Pancreas (tissue), 10 donors: Measurements from ENCODE around the gene RANBP10. TPM values are rescaled to one million over a fixed set of nuclear protein-coding genes. Genes with fewer than 3 reads are reported as not detected.

Experiments
- ATAC-seq, 4 donors: fragments of 200-7000 bp; cut with Tn5 transposase; one replicate each; pipeline versions ENCODE4 v1.8.0 to v1.9.1; 2020; ENCODE audit warnings: mild to moderate bottlenecking in 4 of 4, moderate library complexity in 4 of 4
- DNase-seq, 6 donors: peaks; one replicate each; pipeline ENCODE4 v3.0.0-alpha.2; 2020
- FAIRE-seq: peaks from 2 replicates; lab custom pipeline; 2012; peaks lifted over from hg19 to GRCh38; lab: Jason Lieb, UNC
- H3K27ac ChIP-seq, 4 donors: fragments of 200-600 bp; sonication (generic); 1 replicate in 3 of 4; 2 replicates in 1 of 4; pipeline versions ENCODE4 v1.5.0 to v1.8.0; 2020
- H3K27me3 ChIP-seq, 4 donors: fragments of 200-600 bp; one replicate each; pipeline ENCODE4 v1.8.0; 2021
- H3K36me3 ChIP-seq, 3 donors: fragments of 200-600 bp; sonication (generic) in 1 of 3; one replicate each; pipeline versions ENCODE4 v1.5.0 to v1.8.0; 2020 to 2021
- H3K4me1 ChIP-seq, 3 donors: fragments of 200-600 bp; one replicate each; pipeline ENCODE4 v1.8.0; 2021
- H3K4me3 ChIP-seq, 4 donors: fragments of 200-600 bp; sonication (generic) in 2 of 4; one replicate each; pipeline versions ENCODE4 v1.5.0 to v1.8.0; 2020 to 2021
- H3K9me3 ChIP-seq, 4 donors: fragments of 200-600 bp; one replicate each; pipeline ENCODE4 v1.8.0; 2021
- CTCF ChIP-seq, 4 donors: fragments of 200-600 bp; sonication (generic) in 3 of 4; IDR thresholded peaks; one replicate each; pipeline versions ENCODE4 v1.5.0 to v1.8.0; 2021; ENCODE audit warnings: antibody characterized with exemption in 4 of 4
- WGBS, 2 donors: extraction: QIAGEN DNeasy Blood & Tissue Kit; methylation state at CpG; one replicate each; pipeline ENCODE4 v1.1.7; 2013; 5-methylcytosine and 5-hydroxymethylcytosine counted together
- intact Hi-C, 3 donors: fragments of 100-400 bp; cut with DNase I; formaldehyde crosslinking; loops; one replicate each; pipeline versions ENCODE4 v1.11.1 to v1.14.2; 2022
- polyA plus RNA-seq, 2 donors: library from polyadenylated mRNA; stranded (reverse); fragments of 200-250 nt; gene quantifications; one replicate each; pipeline ENCODE4 v1.2.3, GENCODE V29; 2013
- total RNA-seq, 6 donors: library from RNA; stranded (reverse); fragmentation: NEBNext Ultra II Directional in 4 of 6; extraction: Animal tissue kit (Norgen Biotek cat#: 25700) in 4 of 6; gene quantifications; one replicate each; pipeline versions ENCODE4 v1.2.1 to v1.2.4, GENCODE V29; 2021 to 2023
- donor health status: healthy with polysubstance abuse.
- donor health status: DM: no; HTN: no; CAD: no; lungs with moderate emphysema.
- donor health status: DM: no; HTN: no; CAD: no.
- donor health status: control.
- donor health status: control.
- donor health status: Bipolar disorder and iron deficiency.
- donor health status: DM: yes; HTN: yes; CAD: no.
- donor health status: DM: no; HTN: no; CAD: no.
- donor health status: DM: no; HTN: no; CAD: no.
- donor health status: DM: yes; HTN: yes; CAD: no.

The RANBP10 gene
- total and polyA plus RNA-seq, 8 donors, result 8.7 to 15.4 (median 11.6) TPM

GRCh38 chr16:67779256-67780014 is 26.9 kb downstream of the RANBP10 start:
- Histone ChIP-seq H3K27ac (no peak overlapping the region), H3K9me3 (no peaks in the 10 kb centered on the region), H3K36me3 (no peaks in the 10 kb centered on the region), H3K4me3 (no peak overlapping the region), H3K4me1 (peaks cover 11 to 24% (median 12%) of the 10 kb centered on the region in 3 donors), H3K27me3 (no peaks in the 10 kb centered on the region)
- WGBS, 2 donors, result 49 to 50% methylated on average over 5 of the region's 5 CpGs
- no peak for TF ChIP-seq CTCF (IDR thresholded peaks at IDR 0.05)
- DNase-seq (no peak), ATAC-seq (peak; percentile 44 to 81 (median 62)), FAIRE-seq (no peak)
- intact Hi-C loops, result no loop called here

DNA sequence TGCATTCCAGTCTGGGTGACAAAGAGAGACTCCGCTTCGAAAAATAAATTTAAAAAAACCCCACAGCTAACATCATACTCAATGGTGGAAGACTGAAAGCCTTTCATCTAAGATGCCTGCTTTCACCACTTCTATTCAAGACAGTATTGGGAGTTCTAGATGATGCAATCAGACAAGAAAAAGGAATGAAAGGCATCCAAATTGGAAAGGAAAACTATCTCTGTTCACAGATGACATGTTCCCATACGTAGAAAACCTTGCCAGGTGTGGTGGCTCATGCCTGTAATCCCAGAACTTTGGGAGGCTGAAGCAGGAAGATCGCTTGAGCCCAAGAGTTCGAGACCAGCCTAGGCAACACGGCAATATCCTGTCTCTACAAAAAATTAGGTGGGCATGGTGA is 31.1 kb downstream of the RANBP10 start:
- Histone ChIP-seq H3K4me1 (peaks cover 13 to 28% (median 19%) of the 10 kb centered on the region in 3 donors), H3K27me3 (no peaks in the 10 kb centered on the region), H3K36me3 (no peaks in the 10 kb centered on the region), H3K27ac (no peak overlapping the region), H3K9me3 (no peaks in the 10 kb centered on the region), H3K4me3 (no peak overlapping the region)
- no peak for DNase-seq
- TF ChIP-seq CTCF (IDR thresholded peaks at IDR 0.05), result no peak
- FAIRE-seq, result no peak
- ATAC-seq, result no peak
- 94 to 98% methylated on average over 6 of the region's 6 CpGs for WGBS, 2 donors
- intact Hi-C loops, result no loop called here

DNA sequence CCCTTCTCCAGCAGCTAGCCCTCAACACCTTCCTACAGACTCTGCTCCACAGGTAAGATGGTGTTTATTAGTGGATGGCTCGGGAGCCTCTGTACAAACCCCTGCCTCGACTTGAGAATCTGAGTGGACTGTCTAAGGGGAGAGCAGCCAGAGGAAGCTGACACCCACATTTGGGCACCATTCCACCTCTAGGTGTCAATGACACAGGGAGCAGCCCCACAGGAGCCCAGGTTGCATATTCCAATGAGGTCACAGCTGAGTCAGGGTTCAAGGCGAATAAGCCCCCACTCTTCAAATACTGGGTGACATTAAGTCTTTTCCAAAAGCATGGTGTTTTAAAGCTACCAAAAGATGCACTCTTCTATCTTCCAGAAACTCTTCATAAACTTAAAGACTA is 31.9 kb downstream of the RANBP10 start:
- Histone ChIP-seq H3K9me3 (no peaks in the 10 kb centered on the region), H3K27me3 (no peaks in the 10 kb centered on the region), H3K4me1 (peaks cover 12 to 21% (median 19%) of the 10 kb centered on the region in 3 donors), H3K36me3 (no peaks in the 10 kb centered on the region), H3K4me3 (no peak overlapping the region), H3K27ac (peak overlapping the region in 2 of 4 donors; percentile 5 to 31)
- ATAC-seq, result peak in 1 of 4 donors; percentile 4
- TF ChIP-seq CTCF (IDR thresholded peaks at IDR 0.05), result no peak
- 81 to 82% methylated on average over 3 of the region's 3 CpGs for WGBS, 2 donors
- FAIRE-seq, result no peak
- intact Hi-C loops, result no loop called here
- no peak for DNase-seq

DNA sequence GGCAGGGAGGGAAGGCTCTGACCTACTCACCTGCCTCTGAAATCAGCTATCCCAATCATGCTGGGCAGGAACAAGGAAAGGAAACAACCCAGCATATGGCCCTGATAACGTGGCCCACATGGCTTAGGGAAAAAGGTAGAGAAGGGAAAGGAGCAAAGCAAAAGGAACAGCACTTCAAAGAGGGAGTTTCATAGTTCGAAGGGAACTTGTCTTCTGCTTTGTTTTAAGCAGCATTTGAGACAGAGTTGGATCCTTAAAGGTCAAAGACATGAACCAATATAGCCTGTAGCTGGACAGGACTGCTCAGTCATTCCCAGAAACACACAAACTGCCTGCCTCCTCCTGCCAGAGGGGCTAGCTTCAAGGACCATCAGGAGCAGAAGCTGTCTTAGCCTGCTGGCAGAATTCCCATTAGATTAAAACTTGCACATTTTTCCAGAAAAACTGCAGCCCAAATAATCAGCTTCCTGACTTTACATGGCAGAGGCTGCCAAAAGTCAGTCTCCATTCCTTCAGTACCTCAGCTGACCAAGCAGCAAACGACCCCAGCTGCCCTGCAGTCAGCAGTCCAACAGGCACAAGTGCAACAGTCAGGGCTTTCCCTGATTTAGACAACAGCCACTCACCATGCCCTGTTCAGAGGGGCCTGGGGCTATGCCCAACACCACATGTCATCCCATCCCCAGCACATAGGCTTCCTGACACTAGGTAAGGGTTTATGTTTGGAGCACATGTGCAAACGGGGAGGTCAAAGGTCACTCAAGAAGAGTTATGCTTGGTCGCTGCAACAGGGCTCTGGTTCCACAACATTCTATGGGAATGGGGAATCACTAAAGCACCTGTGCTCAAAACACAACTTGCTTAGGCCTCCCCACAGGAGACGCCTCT is 32.5 kb downstream of the RANBP10 start:
- intact Hi-C loops, result no loop called here
- DNase-seq, result peak in 2 of 6 donors; percentile 7 to 13
- no peaks in the 10 kb centered on the region for H3K36me3 ChIP-seq
- ATAC-seq, result peak; percentile 29 to 60 (median 54)
- no peaks in the 10 kb centered on the region for H3K27me3 ChIP-seq
- FAIRE-seq, result no peak
- TF ChIP-seq CTCF (IDR thresholded peaks at IDR 0.05), result no peak
- peak overlapping the region in 2 of 4 donors; percentile 5 to 31 for H3K27ac ChIP-seq
- H3K9me3 ChIP-seq, result no peaks in the 10 kb centered on the region
- no peak overlapping the region for H3K4me3 ChIP-seq
- peaks cover 8 to 19% (median 17%) of the 10 kb centered on the region in 3 donors for H3K4me1 ChIP-seq
- 38 to 39% methylated on average over 6 of the region's 6 CpGs for WGBS, 2 donors
